Large intestine (tissue), 3 donors: ENCODE results near the gene ZC2HC1C. TPM values are rescaled to one million over a fixed set of nuclear protein-coding genes. Genes with fewer than 3 reads are reported as not detected.
A peak's percentile ranks its signal among the peaks of the same experiment; 100 is the strongest.
"Not testable (repeated sequence)": the region's sequence is repeated elsewhere in the genome, so short reads cannot be mapped to it uniquely, and the experiment has no call there.

ENCODE experiments used
- DNase-seq, 2 donors: peaks; one replicate each; pipeline versions ENCODE4 v3.0.0 to v3.0.0-alpha.2; 2013
- H3K27ac ChIP-seq: one replicate; pipeline ENCODE4 v1.5.1; 2013; ENCODE audit warnings: low read length
- H3K27me3 ChIP-seq: 2 replicates; pipeline ENCODE4 v1.6.1; 2013; ENCODE audit warnings: low read length; ENCODE audit not compliant: control insufficient read depth, insufficient read depth
- H3K36me3 ChIP-seq: 2 replicates; pipeline ENCODE4 v1.6.1; 2013; ENCODE audit warnings: low read length; ENCODE audit not compliant: control insufficient read depth, insufficient read depth
- H3K4me1 ChIP-seq: one replicate; pipeline ENCODE4 v1.6.1; 2013; ENCODE audit warnings: low read length; ENCODE audit not compliant: control insufficient read depth, insufficient read depth
- H3K4me3 ChIP-seq: one replicate; pipeline ENCODE4 v1.5.1; 2013; ENCODE audit warnings: low read length
- H3K9me3 ChIP-seq: one replicate; pipeline ENCODE4 v1.6.1; 2013; ENCODE audit warnings: mild to moderate bottlenecking, low read depth, low read length, moderate library complexity; ENCODE audit not compliant: control insufficient read depth
- WGBS: methylation state at CpG from one replicate; pipeline ENCODE4 v1.1.5; 2013; ENCODE audit warnings: low lambda C conversion rate; ENCODE audit not compliant: insufficient coverage; 5-methylcytosine and 5-hydroxymethylcytosine counted together
- polyA plus RNA-seq: library from polyadenylated mRNA; unstranded; fragments of 120-200 nt; gene quantifications from one replicate; pipeline ENCODE4 v1.2.1, GENCODE V29; 2013

ZC2HC1C gene
- polyA plus RNA-seq, 1 donor = 4.5 TPM

- no CpG with 5 or more reads among the region's 5 CpGs for WGBS
- Histone ChIP-seq H3K9me3 (no peaks in the 10 kb centered on the region), H3K27ac (no peak overlapping the region), H3K36me3 (peaks cover 81% of the 10 kb centered on the region), H3K4me1 (no peaks in the 10 kb centered on the region), H3K27me3 (no peaks in the 10 kb centered on the region), H3K4me3 (no peak overlapping the region)
- DNase-seq = no peak
Observed at GRCh38 chr14:75113932-75114539, 44.6 kb downstream of the ZC2HC1C start.

GRCh38 chr14:75119056-75119455 is 49.6 kb downstream of the ZC2HC1C start:
- H3K27me3 ChIP-seq = no peaks in the 10 kb centered on the region
- H3K27ac ChIP-seq = no peak overlapping the region
- H3K4me1 ChIP-seq = no peaks in the 10 kb centered on the region
- no peak overlapping the region for H3K4me3 ChIP-seq
- WGBS = 100% methylated on average over 2 of the region's 2 CpGs
- no peaks in the 10 kb centered on the region for H3K9me3 ChIP-seq
- no peak for DNase-seq
- peaks cover 52% of the 10 kb centered on the region for H3K36me3 ChIP-seq

DNA sequence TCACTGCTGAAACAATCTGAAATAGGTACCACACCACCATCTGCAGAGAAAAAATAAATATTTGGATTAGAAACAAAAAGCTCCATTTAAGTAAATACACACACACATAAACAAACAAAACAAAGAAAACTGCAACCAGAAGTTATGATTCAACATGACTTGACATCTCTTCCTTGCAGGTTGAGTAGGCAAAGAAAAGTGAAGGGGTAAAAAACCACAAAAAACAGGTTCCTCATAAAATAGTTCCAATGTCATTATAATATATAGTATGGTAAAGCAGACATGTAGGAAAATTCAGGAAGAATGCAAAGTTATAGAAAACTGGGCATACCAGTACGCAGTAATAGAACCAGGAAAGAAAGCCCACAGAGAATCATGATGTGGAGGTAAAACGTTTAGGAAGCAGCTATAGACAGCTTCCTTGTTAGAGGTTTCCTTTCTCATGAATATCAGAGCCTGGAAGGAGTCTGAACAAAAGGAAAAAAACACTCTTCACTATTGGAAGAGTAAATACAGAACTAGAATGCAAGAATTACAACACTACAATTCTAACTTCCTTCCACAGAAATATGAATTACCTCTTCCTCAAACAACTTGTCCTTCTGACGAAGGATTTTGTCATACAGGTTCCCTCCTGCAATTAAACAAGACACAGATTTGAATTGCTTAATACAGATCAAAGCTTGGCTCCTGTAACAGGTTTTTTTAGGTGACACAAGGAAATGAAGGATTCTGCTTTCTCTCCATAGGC is 51.3 kb downstream of the ZC2HC1C start:
- WGBS = 60% methylated on average over 1 of the region's 3 CpGs
- H3K27ac ChIP-seq = no peak overlapping the region
- no peak overlapping the region for H3K4me3 ChIP-seq
- DNase-seq = no peak
- peaks cover 41% of the 10 kb centered on the region for H3K36me3 ChIP-seq
- no peaks in the 10 kb centered on the region for H3K27me3 ChIP-seq
- peaks cover under 1% of the 10 kb centered on the region for H3K4me1 ChIP-seq
- no peaks in the 10 kb centered on the region for H3K9me3 ChIP-seq

GRCh38 chr14:75121552-75121951 is 52.1 kb downstream of the ZC2HC1C start:
- H3K4me3 ChIP-seq = no peak overlapping the region
- peaks cover 35% of the 10 kb centered on the region for H3K36me3 ChIP-seq
- no peak overlapping the region for H3K27ac ChIP-seq
- no peaks in the 10 kb centered on the region for H3K27me3 ChIP-seq
- WGBS = 100% methylated on average over 2 of the region's 7 CpGs
- H3K9me3 ChIP-seq = no peaks in the 10 kb centered on the region
- DNase-seq = no peak
- H3K4me1 ChIP-seq = peaks cover 5% of the 10 kb centered on the region

DNA sequence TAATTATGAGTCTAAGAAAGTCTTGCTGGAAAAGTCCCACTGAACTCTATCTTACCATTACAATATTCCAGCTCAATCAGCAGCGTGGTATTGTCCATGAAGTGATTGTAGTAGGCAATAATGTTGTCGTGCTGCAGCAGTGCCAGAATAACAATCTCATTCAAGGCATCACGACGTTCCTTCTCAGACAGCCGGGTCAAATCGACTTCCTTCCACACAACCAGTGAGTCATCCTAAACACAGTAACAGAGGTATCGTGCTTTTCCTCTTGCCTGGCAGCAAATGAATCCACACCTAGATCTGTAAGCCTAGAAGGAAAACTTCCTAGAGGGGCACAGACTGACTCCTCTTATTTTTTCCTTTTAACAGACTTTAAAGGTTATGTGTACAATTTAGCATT is 54.5 kb downstream of the ZC2HC1C start:
- peaks cover 14% of the 10 kb centered on the region for H3K4me1 ChIP-seq

DNA sequence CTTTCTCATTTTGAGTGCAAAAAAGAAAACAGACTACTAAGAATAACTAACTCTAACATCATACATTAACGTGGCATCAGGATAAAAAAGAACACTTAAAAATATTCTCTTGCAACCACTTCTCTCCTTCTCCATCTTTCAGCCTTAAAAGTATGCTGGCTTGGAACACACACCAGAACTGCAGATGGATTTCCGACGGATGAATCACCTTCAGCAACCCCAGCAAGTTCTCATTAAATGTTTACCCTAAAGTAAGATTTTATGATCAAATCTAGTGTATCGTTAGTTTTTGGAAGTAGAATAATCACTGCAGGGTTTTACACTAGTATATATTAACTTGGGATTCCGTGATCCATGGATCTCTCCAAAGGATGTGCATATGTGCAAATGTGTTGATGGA is 56.2 kb downstream of the ZC2HC1C start:
- H3K27me3 ChIP-seq = no peaks in the 10 kb centered on the region
- no peak overlapping the region for H3K27ac ChIP-seq
- no peaks in the 10 kb centered on the region for H3K9me3 ChIP-seq
- DNase-seq = no peak
- peaks cover 14% of the 10 kb centered on the region for H3K4me1 ChIP-seq
- WGBS = no CpG with 5 or more reads among the region's 5 CpGs
- peak overlapping the region; percentile 80 for H3K4me3 ChIP-seq
- H3K36me3 ChIP-seq = peaks cover 8% of the 10 kb centered on the region

More for the DNA sequence above, 54.5 kb downstream of the ZC2HC1C start:
- Histone ChIP-seq H3K9me3 (no peaks in the 10 kb centered on the region), H3K4me3 (no peak overlapping the region), H3K27me3 (no peaks in the 10 kb centered on the region), H3K36me3 (peaks cover 16% of the 10 kb centered on the region), H3K27ac (no peak overlapping the region)
- WGBS = 80% methylated on average over 2 of the region's 7 CpGs
- no peak for DNase-seq

DNA sequence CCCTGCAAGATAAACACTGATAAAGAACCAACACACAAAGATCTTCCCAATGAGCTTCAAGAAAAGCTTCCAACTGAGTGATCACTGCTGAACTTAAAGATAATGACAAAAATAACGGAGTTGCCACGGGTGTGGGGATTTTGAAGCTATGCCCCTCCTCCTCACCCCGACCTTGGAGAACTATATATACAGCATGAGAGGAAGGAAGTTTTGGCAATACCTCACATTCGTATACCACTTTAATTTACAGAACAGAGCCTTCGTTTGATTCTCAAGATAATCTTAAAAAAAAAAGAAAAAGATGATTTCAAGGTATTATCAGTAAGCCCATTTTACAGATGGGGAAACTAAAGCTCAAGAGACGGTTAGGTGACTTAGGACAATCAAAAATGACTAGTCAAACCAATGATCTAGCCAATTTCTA is 56.7 kb downstream of the ZC2HC1C start:
- H3K27ac ChIP-seq = peak overlapping the region; percentile 96
- H3K4me1 ChIP-seq = peaks cover 14% of the 10 kb centered on the region
- DNase-seq = no peak
- peak overlapping the region; percentile 80 for H3K4me3 ChIP-seq
- peaks cover 8% of the 10 kb centered on the region for H3K36me3 ChIP-seq
- no peaks in the 10 kb centered on the region for H3K27me3 ChIP-seq
- H3K9me3 ChIP-seq = no peaks in the 10 kb centered on the region
- WGBS = no CpG with 5 or more reads among the region's 6 CpGs

DNA sequence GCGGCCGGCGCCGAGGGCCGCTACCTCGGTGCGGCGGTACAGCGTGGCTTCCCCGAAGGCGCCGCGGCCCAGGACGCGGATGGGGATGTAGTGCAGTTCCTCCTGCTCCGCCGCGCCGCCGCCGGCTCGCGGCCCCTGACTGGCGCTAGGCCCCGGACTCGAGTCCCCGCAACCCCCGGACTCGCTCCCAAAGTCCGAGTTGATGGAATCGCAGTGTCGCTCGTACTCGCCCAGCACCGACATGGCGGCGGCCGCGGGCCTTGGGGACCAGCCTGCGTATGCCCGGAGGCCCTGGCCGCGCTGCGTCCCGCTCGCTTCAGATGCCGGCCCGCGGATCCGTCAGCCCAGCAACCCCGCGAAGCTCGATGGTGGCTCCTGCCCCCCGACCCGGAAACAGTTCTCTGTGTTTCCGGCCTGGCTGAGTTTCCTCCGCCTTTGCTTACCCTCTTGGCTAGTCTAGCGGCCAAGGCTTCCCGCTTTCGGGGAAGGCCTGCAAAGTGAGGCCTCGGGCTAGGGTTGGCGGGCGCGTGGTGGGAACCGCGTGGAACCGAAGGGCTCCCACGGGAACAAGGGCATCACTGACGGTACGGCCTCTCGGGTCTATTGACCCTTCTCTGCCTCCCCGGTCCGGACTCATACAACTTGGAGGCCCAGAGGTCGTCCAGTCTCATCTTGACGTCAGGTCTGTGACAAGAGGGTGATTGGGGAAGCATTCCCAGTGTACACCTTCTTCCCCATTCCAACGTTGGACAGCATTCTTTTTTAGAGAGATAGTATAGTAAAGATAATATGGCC is 57.4 kb downstream of the ZC2HC1C start, which contains the start of gene NEK9:
Gene NEK9, minus strand, starts transcription at position 370 of the 795 bp plus-strand sequence. Its CDS starts 127 bp downstream, at position 243.
- WGBS = no CpG with 5 or more reads among the region's 76 CpGs
- Histone ChIP-seq H3K36me3 (peaks cover 10% of the 10 kb centered on the region), H3K9me3 (no peaks in the 10 kb centered on the region), H3K4me3 (peak within 1 kb of the TSS; percentile 80), H3K27me3 (no peaks in the 10 kb centered on the region), H3K4me1 (peaks cover 14% of the 10 kb centered on the region), H3K27ac (peak within 1 kb of the TSS; percentile 96)
- peak; percentile 86 to 96 for DNase-seq

DNA sequence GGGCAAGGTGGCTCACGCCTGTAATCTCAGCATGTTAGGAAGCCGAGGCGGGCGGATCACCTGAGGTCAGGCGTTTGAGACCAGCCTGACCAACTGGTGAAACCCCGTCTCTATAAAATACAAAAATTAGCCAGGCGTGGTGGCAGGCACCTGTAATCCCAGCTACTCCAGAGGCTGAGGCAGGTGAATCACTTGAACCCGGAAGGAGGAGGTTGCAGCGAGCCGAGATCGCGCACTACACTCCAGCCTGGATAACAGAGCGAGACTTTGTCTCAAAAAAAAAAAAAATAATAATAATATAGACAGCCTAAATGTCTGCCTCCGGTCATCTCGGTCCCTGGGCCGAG is 58.0 kb downstream of the ZC2HC1C start:
- not testable (repeated sequence) for DNase-seq, H3K27me3 ChIP-seq, H3K36me3 ChIP-seq, H3K9me3 ChIP-seq
- H3K27ac ChIP-seq = peak overlapping the region; percentile 96
- peaks cover 14% of the 10 kb centered on the region for H3K4me1 ChIP-seq
- peak overlapping the region; percentile 80 for H3K4me3 ChIP-seq
- 40% methylated on average over 1 of the region's 16 CpGs for WGBS

GRCh38 chr14:75127903-75128595 is 58.6 kb downstream of the ZC2HC1C start:
- Histone ChIP-seq H3K4me1 (peaks cover 14% of the 10 kb centered on the region), H3K27ac (peak overlapping the region; percentile 96)
- WGBS = 70% methylated on average over 1 of the region's 10 CpGs

More at GRCh38 chr14:75127903-75128595, 58.6 kb downstream of the ZC2HC1C start:
- DNase-seq = peak in 1 of 2 donors; percentile 10
- H3K9me3 ChIP-seq = no peaks in the 10 kb centered on the region
- H3K27me3 ChIP-seq = no peaks in the 10 kb centered on the region
- H3K36me3 ChIP-seq = peaks cover 6% of the 10 kb centered on the region
- H3K4me3 ChIP-seq = peak overlapping the region; percentile 80
